AG09319 (cell line): ENCODE results near the gene CNTNAP2.

Source experiments
- DNase-seq: peaks from one replicate; pipeline ENCODE4 v3.0.0-alpha.2; 2010; ENCODE audit warnings: low read depth; ENCODE audit errors: extremely low read depth
- TF ChIP-seq, protein P1 (sequence below): IDR thresholded peaks from 2 replicates; pipeline ENCODE4 v1.5.1; 2011; ENCODE audit warnings: low read depth, mild to moderate bottlenecking, inconsistent platforms, low read length, moderate library complexity

The CNTNAP2 gene

DNA sequence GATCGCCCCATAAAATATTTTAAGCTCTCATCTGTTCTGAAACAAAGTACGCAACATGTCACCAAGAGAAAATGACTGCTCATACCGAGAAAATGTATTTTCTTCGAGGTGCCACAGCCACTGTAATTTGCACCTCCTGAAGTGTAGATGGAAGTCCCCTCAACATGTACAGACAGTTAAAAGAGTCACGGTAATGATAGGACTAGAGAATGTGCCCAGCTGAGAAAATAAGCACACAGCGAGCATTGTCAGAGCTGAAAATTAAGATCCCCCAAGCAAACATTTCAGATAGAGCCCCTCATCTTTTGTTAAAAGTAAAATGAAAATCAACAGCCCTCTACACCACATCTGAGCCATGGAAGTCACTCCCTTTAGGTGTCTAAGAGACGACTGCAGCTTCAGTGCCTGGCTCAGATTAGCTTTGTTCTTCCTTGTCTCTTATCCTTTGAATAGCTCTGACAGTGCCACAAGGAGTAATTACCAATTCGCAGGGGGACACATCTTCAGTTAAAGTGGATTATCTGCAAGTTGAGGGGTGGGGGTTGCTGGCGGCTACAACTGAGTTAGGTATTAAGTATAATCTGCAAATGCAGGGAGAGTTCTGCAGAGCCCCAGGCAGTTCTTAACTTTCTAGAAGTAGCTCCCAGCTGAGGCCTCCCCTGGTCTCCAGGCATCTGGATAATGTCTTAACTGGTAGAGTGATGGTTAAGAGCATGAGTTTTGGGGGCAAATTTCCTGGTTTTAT lies 2251.3 kb downstream of the CNTNAP2 start:
- DNase-seq = no peak
- TF ChIP-seq, protein P1, sequence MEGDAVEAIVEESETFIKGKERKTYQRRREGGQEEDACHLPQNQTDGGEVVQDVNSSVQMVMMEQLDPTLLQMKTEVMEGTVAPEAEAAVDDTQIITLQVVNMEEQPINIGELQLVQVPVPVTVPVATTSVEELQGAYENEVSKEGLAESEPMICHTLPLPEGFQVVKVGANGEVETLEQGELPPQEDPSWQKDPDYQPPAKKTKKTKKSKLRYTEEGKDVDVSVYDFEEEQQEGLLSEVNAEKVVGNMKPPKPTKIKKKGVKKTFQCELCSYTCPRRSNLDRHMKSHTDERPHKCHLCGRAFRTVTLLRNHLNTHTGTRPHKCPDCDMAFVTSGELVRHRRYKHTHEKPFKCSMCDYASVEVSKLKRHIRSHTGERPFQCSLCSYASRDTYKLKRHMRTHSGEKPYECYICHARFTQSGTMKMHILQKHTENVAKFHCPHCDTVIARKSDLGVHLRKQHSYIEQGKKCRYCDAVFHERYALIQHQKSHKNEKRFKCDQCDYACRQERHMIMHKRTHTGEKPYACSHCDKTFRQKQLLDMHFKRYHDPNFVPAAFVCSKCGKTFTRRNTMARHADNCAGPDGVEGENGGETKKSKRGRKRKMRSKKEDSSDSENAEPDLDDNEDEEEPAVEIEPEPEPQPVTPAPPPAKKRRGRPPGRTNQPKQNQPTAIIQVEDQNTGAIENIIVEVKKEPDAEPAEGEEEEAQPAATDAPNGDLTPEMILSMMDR = no peak

DNA sequence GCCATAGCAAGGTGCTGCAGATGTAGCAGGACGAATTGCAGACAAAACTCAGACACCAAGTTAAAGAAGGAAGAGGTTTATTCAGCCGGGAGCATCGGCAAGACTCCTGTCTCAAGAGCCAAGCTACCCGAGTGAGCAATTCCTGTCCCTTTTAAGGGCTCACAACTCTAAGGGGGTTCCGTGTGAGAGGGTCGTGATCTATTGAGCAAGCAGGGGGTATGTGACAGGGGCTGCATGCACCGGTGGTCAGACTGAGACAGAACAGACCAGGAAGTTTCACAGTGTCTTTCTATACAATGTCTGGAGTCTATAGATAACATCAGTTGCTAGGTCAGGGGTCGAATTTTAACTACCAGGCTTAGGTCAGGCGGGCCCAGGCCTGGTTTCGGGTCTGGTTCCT lies 2252.0 kb downstream of the CNTNAP2 start:
- DNase-seq = no peak
- TF ChIP-seq, protein P1 = no peak

DNA sequence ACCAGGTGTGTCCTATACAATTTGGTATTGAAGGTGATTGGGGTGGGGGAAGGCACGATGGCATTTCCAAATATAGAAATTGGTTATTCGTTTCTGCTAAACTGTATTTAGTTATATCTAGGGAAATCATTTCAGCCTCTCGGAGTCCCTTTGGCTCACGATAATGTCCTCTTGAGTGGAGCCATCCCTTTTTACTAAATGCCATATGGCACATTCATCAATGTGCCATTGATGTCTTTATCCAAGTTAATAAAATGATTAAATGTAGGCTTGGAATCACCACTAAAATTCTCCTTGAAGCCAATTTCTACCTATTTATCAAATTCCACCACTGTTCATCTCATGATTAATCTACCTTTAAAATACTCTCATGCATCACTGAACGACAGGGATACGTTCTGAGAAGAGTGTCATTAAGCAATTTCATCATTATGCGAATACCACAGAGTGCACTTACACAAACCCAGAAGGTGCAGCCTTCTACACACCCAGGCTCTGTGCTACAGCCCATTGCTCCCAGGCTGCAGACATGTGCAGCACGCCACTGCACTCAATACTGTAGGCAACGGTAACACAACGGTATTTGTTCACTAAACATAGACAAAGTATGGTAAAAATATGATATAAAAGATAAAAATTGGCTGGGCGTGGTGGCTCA lies 2254.8 kb downstream of the CNTNAP2 start:
- no peak for DNase-seq
- TF ChIP-seq, protein P1 = no peak

DNA sequence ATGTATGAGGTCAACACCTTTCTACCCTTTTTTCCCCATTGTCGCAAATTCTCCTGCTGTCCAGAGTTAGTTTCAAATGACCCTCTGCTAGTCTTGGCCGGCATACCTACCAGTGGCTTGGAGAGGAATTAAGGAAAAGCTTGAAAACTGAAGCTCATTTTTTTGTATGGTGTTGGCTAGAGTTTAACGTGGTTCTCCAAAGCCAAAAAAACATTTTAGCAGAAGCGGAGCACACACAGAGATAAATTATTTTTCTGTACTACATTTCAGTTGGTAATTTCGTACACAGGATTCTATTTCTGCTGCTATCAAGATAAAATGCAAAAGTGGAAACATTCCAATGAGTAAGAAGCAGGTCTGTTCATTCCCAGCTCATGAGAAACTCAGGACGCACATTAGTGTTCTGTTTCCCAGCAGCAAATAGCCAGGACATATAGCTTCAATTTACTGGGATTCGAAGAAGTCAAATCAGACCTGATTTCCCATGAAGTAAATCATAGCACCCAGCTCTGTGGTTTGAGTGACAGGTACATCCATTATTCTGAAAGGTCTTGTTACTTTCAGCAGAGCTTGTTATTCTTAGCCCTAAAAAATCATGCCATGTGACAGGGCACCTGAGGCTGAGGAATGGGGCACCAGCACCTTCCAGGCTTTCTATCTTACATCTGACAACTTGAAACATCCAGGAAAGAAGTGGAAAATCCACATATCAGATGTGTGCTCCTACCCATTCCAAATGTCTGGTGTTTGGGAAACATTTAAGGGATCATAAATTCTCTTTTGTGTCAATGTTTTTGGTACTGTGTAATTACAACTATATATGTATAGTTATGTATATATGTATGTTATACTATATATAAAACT lies 2258.0 kb downstream of the CNTNAP2 start:
- no peak for DNase-seq
- TF ChIP-seq, protein P1 = no peak

DNA sequence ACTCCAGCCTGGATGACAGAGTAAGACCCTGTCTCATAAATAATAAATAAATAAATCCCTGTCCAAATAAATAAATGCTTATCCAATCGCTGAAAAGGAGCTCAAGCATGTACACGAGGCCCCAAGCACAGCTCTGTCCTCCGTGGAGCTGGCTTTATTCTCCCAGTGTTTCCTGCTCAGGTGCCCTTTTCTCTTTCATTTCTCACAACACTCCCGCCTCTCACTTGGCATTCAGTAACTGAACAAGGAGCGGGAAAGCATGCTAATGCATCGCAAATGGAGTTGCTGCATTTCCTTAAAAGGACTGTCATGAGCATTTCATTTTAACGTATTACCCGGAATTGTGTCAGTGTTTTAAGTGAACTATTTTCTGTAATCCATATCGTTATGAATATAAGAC lies 2263.1 kb downstream of the CNTNAP2 start:
- TF ChIP-seq, protein P1 = no peak
- DNase-seq = no peak

DNA sequence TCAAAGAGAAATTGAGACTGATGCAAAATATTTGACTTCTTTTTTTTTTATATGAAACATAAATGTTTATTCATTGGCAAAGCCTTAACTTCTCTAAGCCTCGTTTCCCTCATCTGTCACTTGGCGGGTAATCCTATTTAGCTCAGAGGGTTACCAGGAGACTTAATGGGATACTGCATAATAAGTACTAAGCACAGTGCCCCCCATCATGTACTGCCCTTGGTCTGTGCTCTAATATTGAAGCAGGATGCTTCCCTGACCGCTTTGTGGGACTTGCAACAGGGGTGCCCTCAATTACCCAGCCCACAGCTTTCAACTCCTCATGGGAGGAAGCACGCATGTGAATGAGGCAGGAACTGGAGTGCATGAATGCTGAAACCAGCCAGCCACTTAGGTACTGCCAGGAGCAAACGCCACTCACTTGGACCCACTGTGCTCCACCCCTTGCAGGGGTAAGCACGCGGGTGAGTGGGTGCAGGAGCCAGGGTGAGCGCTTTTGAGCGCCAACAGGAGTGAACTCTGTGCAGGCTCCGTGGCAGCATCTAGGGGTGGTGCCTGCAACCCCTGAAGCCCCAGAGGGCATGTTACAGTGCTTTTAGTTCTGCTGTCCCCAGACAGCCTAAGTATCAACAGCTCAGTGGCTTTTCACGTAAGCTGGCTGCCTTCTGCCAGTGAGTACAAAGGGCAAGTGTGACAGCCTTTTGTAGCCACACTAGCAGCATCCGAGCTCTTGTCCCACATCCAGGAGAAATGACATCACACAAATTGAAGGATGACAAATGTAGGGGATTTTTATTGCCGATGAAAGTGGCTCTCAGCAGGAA lies 2264.2 kb downstream of the CNTNAP2 start:
- DNase-seq = no peak
- TF ChIP-seq, protein P1 = no peak
